Fibroblast of lung (primary cell): ENCODE measurements around the gene CLPX. TPM values are rescaled to one million over a fixed set of nuclear protein-coding genes. Genes with fewer than 3 reads are reported as not detected.

ENCODE experiments used
- DNase-seq, 2 donors: peaks; one replicate each; pipeline versions ENCODE4 v3.0.0 to v3.0.0-alpha.2; 2010; ENCODE audit warnings: low read depth in 2 of 2
- H2AFZ ChIP-seq: 2 replicates; pipeline ENCODE4 v1.5.1; 2012; ENCODE audit warnings: low read length, control low read depth, inconsistent platforms
- H3K27ac ChIP-seq: 2 replicates; pipeline ENCODE4 v1.5.1; 2011; ENCODE audit warnings: low read length, control low read depth; ENCODE audit not compliant: insufficient read depth
- H3K27me3 ChIP-seq: 2 replicates; pipeline ENCODE4 v1.5.1; 2011; ENCODE audit warnings: mild to moderate bottlenecking, low read length; ENCODE audit not compliant: control insufficient read depth, insufficient read depth
- H3K36me3 ChIP-seq: 2 replicates; pipeline ENCODE4 v1.5.1; 2011; ENCODE audit warnings: low read length; ENCODE audit not compliant: control insufficient read depth, insufficient read depth
- H3K4me1 ChIP-seq: 2 replicates; pipeline ENCODE4 v1.5.1; 2011; ENCODE audit warnings: low read length; ENCODE audit not compliant: control insufficient read depth, insufficient read depth; ENCODE audit errors: extremely low read depth
- H3K4me2 ChIP-seq: 2 replicates; pipeline ENCODE4 v1.5.1; 2011; ENCODE audit warnings: low read length, control low read depth; ENCODE audit not compliant: insufficient read depth; ENCODE audit errors: extremely low read depth
- H3K4me3 ChIP-seq, 4 experiments: fragments of 200-600 bp in 1 of 4; sonication (generic) in 1 of 4; replicated peaks in 1 of 4; 2 replicates each; pipeline ENCODE4 v1.5.1; 2011 to 2016; ENCODE audit warnings: low read length in 4 of 4, low read depth in 3 of 4, mild to moderate bottlenecking in 3 of 4, control low read depth in 2 of 4, inconsistent platforms in 1 of 4, mixed read lengths in 1 of 4; ENCODE audit not compliant: insufficient read depth in 1 of 4; ENCODE audit errors: control extremely low read depth in 1 of 4
- H3K79me2 ChIP-seq: 2 replicates; pipeline ENCODE4 v1.5.1; 2012; ENCODE audit warnings: mild to moderate bottlenecking, low read length, inconsistent platforms; ENCODE audit not compliant: control insufficient read depth, insufficient read depth
- H3K9ac ChIP-seq: 2 replicates; pipeline ENCODE4 v1.5.1; 2011; ENCODE audit warnings: mild to moderate bottlenecking, low read length, control low read depth; ENCODE audit not compliant: insufficient read depth
- H3K9me3 ChIP-seq: 2 replicates; pipeline ENCODE4 v1.5.1; 2012; ENCODE audit warnings: low read depth, low read length; ENCODE audit not compliant: control insufficient read depth, insufficient read depth
- H4K20me1 ChIP-seq: 2 replicates; pipeline ENCODE4 v1.5.1; 2011; ENCODE audit warnings: low read length; ENCODE audit not compliant: control insufficient read depth, insufficient read depth; ENCODE audit errors: extremely low read depth
- CTCF ChIP-seq, 2 donors: IDR thresholded peaks in 1 of 2; conservative IDR thresholded peaks in 1 of 2; 1 replicate in 1 of 2; 2 replicates in 1 of 2; pipeline ENCODE4 v1.5.1; 2011 to 2012; ENCODE audit warnings: low read length in 2 of 2, control low read depth in 1 of 2, inconsistent platforms in 1 of 2, low read depth in 1 of 2, mild to moderate bottlenecking in 1 of 2
- EZH2 ChIP-seq: IDR thresholded peaks from 2 replicates; pipeline ENCODE4 v1.5.1; 2012; ENCODE audit warnings: low read length, control low read depth, mild to moderate bottlenecking; ENCODE audit errors: missing control alignments
- polyA plus RNA-seq, 2 donors: library from polyadenylated mRNA; depleted of rRNA in 1 of 2; stranded (reverse) in 1 of 2; unstranded in 1 of 2; fragments of >200 nt; gene quantifications; 2 replicates each; pipeline ENCODE4 v1.2.1, GENCODE V29; 2011 to 2012; ENCODE audit warnings: missing spikeins in 1 of 2
- total RNA-seq: library from RNA; depleted of rRNA; stranded (reverse); fragments of >200 nt; gene quantifications from 2 replicates; pipeline ENCODE4 v1.2.1, GENCODE V29; 2014

The CLPX gene
- total and polyA plus RNA-seq, 2 donors (not counting 1 experiment from before 2014, with no cell fraction given): 36.2 to 53.4 TPM

- Histone ChIP-seq H3K79me2 (no peaks in the 10 kb centered on the region), H3K9ac (no peak overlapping the region), H3K36me3 (no peaks in the 10 kb centered on the region), H3K27me3 (peaks cover 5% of the 10 kb centered on the region), H3K27ac (no peak overlapping the region), H3K4me3 (no peak overlapping the region), H3K4me1 (no peaks in the 10 kb centered on the region), H3K4me2 (no peak overlapping the region), H2AFZ (no peak overlapping the region), H4K20me1 (no peaks in the 10 kb centered on the region), H3K9me3 (no peaks in the 10 kb centered on the region)
- TF ChIP-seq CTCF (conservative IDR thresholded peaks at IDR 0.05 in 1 of 2, IDR thresholded peaks at IDR 0.05 in 1 of 2; ENCODE audit: low read depth in 1 of 2, low read length in 2 of 2) (no peak), EZH2 (no peak)
- DNase-seq: no peak
Observed at GRCh38 chr15:65197337-65197645, 12.1 kb upstream of the CLPX start.

DNA sequence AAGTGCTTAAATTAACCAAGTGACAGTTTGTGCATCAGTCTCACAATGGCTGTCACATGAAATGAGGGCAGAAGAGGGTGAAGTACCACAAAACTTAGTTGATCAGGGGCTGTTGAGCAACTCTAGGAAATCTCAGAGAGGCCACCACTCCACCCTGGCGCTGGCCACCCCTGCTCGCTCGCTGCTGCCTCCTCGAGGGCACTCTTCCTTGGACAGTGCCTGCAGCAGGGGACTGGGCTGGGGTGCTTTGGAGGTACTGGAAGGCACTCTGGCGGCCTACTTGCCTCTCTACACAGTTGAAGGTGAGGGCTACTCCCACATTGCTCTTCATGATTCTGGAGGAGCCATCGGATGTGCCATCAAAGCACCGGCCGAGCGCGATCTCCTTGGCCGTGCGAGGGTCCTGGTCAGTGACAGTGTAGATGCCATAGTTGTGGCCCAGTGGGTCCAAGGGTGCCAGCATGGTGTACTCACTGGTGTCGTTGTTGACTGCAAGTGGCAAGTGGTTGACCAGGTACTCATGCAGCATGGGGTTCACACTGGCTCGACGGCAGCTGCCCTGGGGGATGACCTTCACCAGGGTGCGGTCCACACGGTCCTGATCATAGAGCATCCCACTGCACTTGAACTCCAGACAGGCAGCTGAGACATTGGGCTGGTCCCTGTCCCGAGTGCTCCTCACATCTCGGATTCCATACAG lies 11.6 kb upstream of the CLPX start:
- H3K4me3 ChIP-seq: no peak overlapping the region
- no peak overlapping the region for H3K9ac ChIP-seq
- H4K20me1 ChIP-seq: no peaks in the 10 kb centered on the region
- H3K79me2 ChIP-seq: no peaks in the 10 kb centered on the region
- no peak for DNase-seq
- H3K9me3 ChIP-seq: no peaks in the 10 kb centered on the region
- H3K36me3 ChIP-seq: no peaks in the 10 kb centered on the region
- H3K27ac ChIP-seq: no peak overlapping the region
- H3K4me2 ChIP-seq: no peak overlapping the region
- TF ChIP-seq CTCF (conservative IDR thresholded peaks at IDR 0.05 in 1 of 2, IDR thresholded peaks at IDR 0.05 in 1 of 2; ENCODE audit: low read depth in 1 of 2, low read length in 2 of 2) (no peak), EZH2 (no peak)
- no peak overlapping the region for H2AFZ ChIP-seq
- no peaks in the 10 kb centered on the region for H3K4me1 ChIP-seq
- H3K27me3 ChIP-seq: peaks cover 5% of the 10 kb centered on the region

DNA sequence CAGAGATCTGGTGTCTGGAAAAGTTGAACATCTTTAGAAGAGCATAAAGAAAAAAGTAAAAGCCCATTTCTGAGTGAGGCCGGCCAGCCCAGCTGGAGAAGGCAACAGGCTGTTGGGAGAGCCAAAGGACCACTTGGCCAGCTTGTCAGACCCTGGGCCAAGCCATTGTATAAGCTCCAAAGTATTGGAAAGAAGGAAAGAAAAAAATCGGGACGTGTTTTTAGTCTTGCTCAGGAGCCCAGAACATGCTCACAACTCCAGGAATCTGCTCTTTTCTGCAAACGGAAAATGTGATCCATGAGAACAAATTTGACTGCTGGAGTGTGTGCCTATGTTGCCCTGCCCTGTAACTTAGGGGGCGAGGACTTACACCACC lies 10.4 kb upstream of the CLPX start:
- no peak overlapping the region for H3K9ac ChIP-seq
- DNase-seq: no peak
- no peak overlapping the region for H3K4me2 ChIP-seq
- no peaks in the 10 kb centered on the region for H3K79me2 ChIP-seq
- no peaks in the 10 kb centered on the region for H4K20me1 ChIP-seq
- no peak overlapping the region for H3K4me3 ChIP-seq
- H3K36me3 ChIP-seq: no peaks in the 10 kb centered on the region
- H3K27ac ChIP-seq: no peak overlapping the region
- TF ChIP-seq CTCF (conservative IDR thresholded peaks at IDR 0.05 in 1 of 2, IDR thresholded peaks at IDR 0.05 in 1 of 2; ENCODE audit: low read depth in 1 of 2, low read length in 2 of 2): no peak
- no peaks in the 10 kb centered on the region for H3K9me3 ChIP-seq
- H3K4me1 ChIP-seq: no peaks in the 10 kb centered on the region
- no peak overlapping the region for H2AFZ ChIP-seq
- peaks cover 5% of the 10 kb centered on the region for H3K27me3 ChIP-seq
